ENCODE measurements around the gene NFKBIE.
"Not testable (repeated sequence)": the region's sequence is repeated elsewhere in the genome, so short reads cannot be mapped to it uniquely, and the experiment has no call there.

The NFKBIE gene, protein sequence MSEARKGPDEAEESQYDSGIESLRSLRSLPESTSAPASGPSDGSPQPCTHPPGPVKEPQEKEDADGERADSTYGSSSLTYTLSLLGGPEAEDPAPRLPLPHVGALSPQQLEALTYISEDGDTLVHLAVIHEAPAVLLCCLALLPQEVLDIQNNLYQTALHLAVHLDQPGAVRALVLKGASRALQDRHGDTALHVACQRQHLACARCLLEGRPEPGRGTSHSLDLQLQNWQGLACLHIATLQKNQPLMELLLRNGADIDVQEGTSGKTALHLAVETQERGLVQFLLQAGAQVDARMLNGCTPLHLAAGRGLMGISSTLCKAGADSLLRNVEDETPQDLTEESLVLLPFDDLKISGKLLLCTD

GRCh38 chr6:44265007-44265721 lies at the start of gene NFKBIE:
Gene NFKBIE (minus strand): TSS chr6:44265551. CDS start chr6:44265346, 205 bp downstream.
- peak; percentile 94 to 98 for DNase-seq (ENCODE audit: low read depth in 1 of 2, low spot score in 1 of 2)

DNA sequence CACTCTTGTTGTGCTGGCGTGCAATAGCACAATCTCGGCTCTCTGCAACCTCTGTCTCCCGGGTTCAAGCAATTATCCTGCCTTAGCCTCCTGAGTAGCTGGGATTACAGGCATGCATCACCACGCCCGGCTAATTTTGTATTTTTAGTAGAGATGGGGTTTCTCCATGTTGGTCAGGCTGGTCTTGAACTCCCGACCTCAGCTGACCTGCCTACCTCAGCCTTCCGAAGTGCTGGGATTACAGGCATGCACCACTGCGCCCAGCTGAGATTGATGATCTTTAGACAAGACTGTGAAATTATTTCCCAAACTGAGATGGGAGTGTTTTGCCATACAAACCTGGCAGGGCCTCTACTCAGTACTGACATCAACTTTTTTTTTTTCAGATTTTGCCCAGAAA lies 49.3 kb upstream of the NFKBIE start:
- not testable (repeated sequence) for DNase-seq (ENCODE audit: low read depth in 1 of 2, low spot score in 1 of 2)

DNA sequence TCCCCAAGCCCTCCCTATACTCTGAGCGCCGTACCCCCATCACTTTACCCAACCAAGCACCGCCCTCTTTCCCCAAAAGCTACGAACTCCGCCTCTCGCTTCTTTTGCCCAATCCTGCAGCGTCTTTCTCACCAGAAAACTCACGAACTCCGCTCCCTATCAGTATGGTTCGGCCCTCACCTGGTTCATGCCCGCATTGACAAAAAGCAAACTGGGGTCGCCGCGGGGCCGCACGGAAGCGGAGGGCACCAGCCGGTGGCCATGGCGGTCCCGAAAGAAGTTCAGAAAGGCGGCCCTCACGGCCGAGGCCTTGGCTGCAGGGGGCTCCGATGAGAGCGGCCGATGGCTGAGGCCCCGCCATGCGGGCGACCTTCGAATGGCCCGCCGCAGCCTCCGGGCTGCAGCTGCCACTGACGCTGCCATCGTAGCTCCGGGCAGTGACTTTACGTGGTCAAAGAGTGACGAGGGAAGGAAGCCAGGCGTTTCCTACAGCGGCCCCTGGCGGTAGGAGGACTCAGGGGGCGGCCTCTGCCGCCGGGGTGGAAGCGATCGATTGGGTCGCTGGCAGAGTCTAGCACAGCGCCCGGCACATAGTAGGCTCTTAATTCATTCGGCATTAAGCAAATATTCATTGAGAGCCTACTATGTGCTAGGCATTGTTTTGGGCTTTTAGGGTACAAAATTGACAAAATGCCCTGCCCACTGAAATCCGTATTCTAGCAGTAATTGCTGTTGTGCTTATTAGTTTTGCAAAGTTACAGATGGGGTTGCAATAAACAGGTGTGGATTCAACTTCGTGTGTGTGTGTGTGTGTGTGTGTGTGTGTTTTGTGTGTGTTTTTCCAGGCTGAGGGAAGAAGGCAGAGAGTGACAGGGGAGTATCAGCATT lies 47.8 kb upstream of the NFKBIE start, which contains the start of gene AARS2:
AARS2 (minus strand) TSS at position 447 of the 888 bp plus-strand sequence; CDS start at position 423, 24 bp downstream.
- DNase-seq (ENCODE audit: low read depth in 1 of 2, low spot score in 1 of 2): peak; percentile 90 to 95

GRCh38 chr6:44311767-44312166 lies 46.4 kb upstream of the NFKBIE start:
- no peak for DNase-seq (ENCODE audit: low read depth in 1 of 2, low spot score in 1 of 2)

- no peak for DNase-seq (ENCODE audit: low read depth in 1 of 2, low spot score in 1 of 2)
Observed at GRCh38 chr6:44311304-44311703, 46.0 kb upstream of the NFKBIE start.

DNA sequence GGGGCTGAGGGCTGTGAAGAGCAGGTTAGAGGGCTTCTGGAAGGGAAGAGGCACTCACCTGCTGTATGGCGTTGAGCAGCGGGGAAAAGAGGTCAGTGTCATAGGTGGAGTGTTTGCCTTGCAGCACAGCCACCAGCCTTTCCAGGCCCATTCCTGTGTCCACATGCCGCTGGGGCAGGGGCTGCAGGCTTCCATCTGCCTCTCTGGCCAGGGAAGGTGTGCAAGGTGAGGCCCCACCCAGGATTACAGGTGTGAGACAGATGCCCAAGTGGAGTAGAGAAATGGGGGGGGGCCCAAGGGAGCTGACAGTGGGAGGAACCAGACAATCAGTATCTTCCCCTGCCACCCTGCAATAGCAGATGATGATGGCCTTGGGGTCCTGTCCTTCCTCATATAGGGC lies 44.9 kb upstream of the NFKBIE start:
- DNase-seq (ENCODE audit: low read depth in 1 of 2, low spot score in 1 of 2): no peak

DNA sequence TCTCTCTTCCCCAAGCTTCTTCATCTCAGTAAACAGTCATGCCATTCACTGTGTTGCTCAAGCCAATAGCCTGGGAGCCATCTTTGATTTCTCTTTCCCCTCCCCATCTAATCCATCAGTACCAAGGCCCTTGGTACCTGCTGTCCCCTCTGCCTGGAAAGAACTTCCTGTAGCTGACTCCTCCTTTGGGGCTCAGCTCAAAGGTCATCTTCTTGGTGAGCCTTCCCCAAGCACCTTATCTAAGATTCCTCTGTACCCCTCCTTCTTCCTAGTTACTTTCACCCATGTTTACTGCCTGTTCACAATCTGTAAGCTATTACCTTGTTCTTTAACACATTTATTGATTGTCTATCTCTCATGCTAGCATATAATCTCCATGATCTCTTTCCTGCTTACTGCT lies 44.3 kb upstream of the NFKBIE start:
- DNase-seq (ENCODE audit: low read depth in 1 of 2, low spot score in 1 of 2): no peak

GRCh38 chr6:44309092-44309491 lies 43.7 kb upstream of the NFKBIE start:
- DNase-seq (ENCODE audit: low read depth in 1 of 2, low spot score in 1 of 2): no peak

DNA sequence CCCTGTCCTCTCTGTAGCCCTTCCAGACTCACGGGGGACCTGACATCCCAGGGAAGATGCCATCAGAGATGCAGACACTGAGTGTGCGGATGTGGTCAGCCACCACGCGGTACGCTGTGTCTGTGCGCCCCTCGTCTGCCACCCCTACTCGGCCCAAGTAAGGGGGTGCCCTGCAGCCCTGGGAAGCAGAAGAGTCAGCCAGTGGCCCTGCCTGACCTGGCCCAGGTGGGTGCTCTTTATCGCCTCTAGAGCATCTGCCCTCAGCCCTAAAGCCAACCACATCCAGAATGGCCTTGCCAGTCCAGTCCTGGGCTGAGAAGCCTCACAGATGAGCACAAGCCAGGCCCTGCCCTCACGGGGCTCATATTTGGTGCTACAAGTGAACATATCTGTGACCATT lies 41.9 kb upstream of the NFKBIE start:
- DNase-seq (ENCODE audit: low read depth in 1 of 2, low spot score in 1 of 2): no peak

- no peak for DNase-seq (ENCODE audit: low read depth in 1 of 2, low spot score in 1 of 2)
Observed at GRCh38 chr6:44306710-44307109, 41.4 kb upstream of the NFKBIE start.

GRCh38 chr6:44305200-44305725 lies 39.9 kb upstream of the NFKBIE start:
- no peak for DNase-seq (ENCODE audit: low read depth in 1 of 2, low spot score in 1 of 2)

DNA sequence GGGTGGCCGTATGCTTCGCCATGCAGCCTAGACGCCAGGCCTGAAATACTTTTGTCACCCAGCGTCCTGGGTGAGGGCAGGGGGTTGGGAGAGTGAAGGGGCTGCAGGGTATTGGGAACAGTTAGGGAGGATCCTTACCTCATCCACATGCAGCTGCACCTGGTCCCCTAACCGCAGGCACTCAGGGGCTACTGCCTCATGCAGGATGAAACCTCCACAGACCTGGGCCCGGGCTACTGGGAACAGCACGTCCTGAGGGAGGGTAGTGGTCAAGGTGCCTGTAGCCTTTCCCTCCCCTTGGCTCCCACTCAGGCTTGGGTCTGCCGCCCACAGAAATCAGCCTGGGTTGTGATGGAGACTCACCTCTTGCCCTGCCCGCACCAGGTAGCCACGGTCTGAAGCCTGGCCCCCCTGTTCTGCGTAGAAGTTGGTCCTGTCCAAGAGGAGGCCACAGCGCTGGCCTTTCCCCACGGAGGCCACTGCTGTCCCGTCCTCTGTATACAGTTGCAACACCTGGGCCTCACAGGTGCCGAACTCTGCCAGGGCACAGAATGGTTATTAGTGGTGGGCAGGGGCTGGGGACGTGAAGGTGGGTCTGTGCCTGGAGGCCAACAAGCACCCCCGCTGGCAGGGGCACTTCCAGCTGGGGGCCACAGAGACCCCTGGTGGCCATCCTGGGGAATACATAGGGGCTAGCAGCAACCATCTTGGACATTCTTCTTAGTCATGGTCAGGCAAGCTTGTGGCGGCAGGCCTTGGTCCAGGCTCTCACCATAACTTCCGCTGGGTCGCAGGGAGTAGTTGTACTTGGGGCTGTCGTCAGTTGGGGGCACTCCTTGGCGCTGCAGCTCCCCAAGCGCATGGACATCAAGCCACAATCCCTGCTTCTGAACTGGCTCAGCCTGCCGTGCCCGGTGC lies 39.2 kb upstream of the NFKBIE start:
- DNase-seq (ENCODE audit: low read depth in 1 of 2, low spot score in 1 of 2): peak in 1 of 2 donors; percentile 12

GRCh38 chr6:44303842-44304241 lies 38.5 kb upstream of the NFKBIE start:
- DNase-seq (ENCODE audit: low read depth in 1 of 2, low spot score in 1 of 2): no peak

DNA sequence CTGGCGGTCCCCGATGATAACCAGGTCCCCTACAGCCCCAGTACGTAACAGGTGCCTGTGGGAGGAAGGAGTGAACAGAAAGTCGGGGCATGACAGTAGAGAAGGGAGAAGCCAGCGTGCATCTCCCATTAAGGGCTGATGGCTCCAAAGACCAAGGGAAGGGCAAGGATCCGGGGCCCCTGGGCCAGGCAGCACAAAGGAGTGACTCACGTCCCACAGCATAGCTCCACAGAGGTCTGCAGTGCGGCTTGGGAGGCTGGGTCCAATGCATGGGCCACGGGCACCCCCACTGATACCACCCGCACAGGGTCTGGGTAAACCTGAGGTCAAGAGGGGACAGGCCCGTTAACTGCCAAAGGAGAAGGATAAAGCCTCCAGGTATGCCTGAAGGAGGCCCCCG lies 37.5 kb upstream of the NFKBIE start:
- DNase-seq (ENCODE audit: low read depth in 1 of 2, low spot score in 1 of 2): no peak

GRCh38 chr6:44301782-44302564 lies 36.6 kb upstream of the NFKBIE start:
- DNase-seq (ENCODE audit: low read depth in 1 of 2, low spot score in 1 of 2): no peak

- DNase-seq (ENCODE audit: low read depth in 1 of 2, low spot score in 1 of 2): no peak
Observed at GRCh38 chr6:44301106-44301505, 35.8 kb upstream of the NFKBIE start.

GRCh38 chr6:44300292-44300823 lies 35.0 kb upstream of the NFKBIE start:
- DNase-seq (ENCODE audit: low read depth in 1 of 2, low spot score in 1 of 2): no peak

GRCh38 chr6:44298864-44299263 lies 33.5 kb upstream of the NFKBIE start:
- no peak for DNase-seq (ENCODE audit: low read depth in 1 of 2, low spot score in 1 of 2)
